Muscle of leg (tissue), 11 donors: ENCODE data around the gene HOXB6. TPM values are rescaled to one million over a fixed set of nuclear protein-coding genes. Genes with fewer than 3 reads are reported as not detected.

Source experiments
- DNase-seq: peaks from one replicate; pipeline ENCODE4 v3.0.0; 2013
- H3K27ac ChIP-seq: one replicate; pipeline ENCODE4 v1.5.1; 2013; ENCODE audit warnings: mild to moderate bottlenecking, low read length, control low read depth
- H3K27me3 ChIP-seq: one replicate; pipeline ENCODE4 v1.6.1; 2013; ENCODE audit warnings: low read length; ENCODE audit not compliant: control insufficient read depth, insufficient read depth
- H3K36me3 ChIP-seq: one replicate; pipeline ENCODE4 v1.6.1; 2013; ENCODE audit warnings: low read length; ENCODE audit not compliant: control insufficient read depth, insufficient read depth
- H3K4me1 ChIP-seq: one replicate; pipeline ENCODE4 v1.6.1; 2013; ENCODE audit warnings: low read length; ENCODE audit not compliant: control insufficient read depth, insufficient read depth
- H3K4me3 ChIP-seq: one replicate; pipeline ENCODE4 v1.5.1; 2013; ENCODE audit warnings: low read length, control low read depth
- H3K9me3 ChIP-seq: replicated peaks from 2 replicates; pipeline ENCODE4 v1.6.1; 2013; ENCODE audit warnings: low read depth, low read length; ENCODE audit not compliant: control insufficient read depth
- WGBS: methylation state at CpG from one replicate; pipeline ENCODE4 v1.1.5; 2013; ENCODE audit warnings: missing lambda C conversion rate; ENCODE audit not compliant: insufficient coverage; 5-methylcytosine and 5-hydroxymethylcytosine counted together
- polyA plus RNA-seq, 8 donors: library from polyadenylated mRNA; unstranded; fragments of 120-200 nt; gene quantifications; one replicate each; pipeline versions ENCODE4 v1.2.1 to v1.2.3, GENCODE V29; 2013; ENCODE audit warnings: inconsistent platforms in 1 of 8, low replicate concordance in 1 of 8; ENCODE audit not compliant: insufficient read length in 8 of 8, insufficient read depth in 1 of 8
- total RNA-seq: library from RNA; stranded (reverse); fragments of 120-200 nt; gene quantifications from one replicate; pipeline ENCODE4 v1.2.4, GENCODE V29; 2013

HOXB6 gene
- total and polyA plus RNA-seq, 9 donors, result 0.84 to 1.7 (median 1.2) TPM

- Histone ChIP-seq H3K27ac (peak within 1 kb of the TSS; percentile 70), H3K9me3 (no peaks in the 10 kb centered on the region), H3K4me3 (peak within 1 kb of the TSS; percentile 32), H3K36me3 (no peaks in the 10 kb centered on the region), H3K4me1 (peaks cover 27% of the 10 kb centered on the region), H3K27me3 (peaks cover 98% of the 10 kb centered on the region)
- DNase-seq, result no peak
- WGBS, result 2% methylated on average over 46 of the region's 50 CpGs
Observed at GRCh38 chr17:48593126-48593829, 11.5 kb downstream of the HOXB6 start, which contains the start of gene HOXB5. Gene HOXB5 (minus strand): TSS chr17:48593779. CDS start chr17:48593682, 97 bp downstream.

GRCh38 chr17:48592577-48592976 lies 12.2 kb downstream of the HOXB6 start:
- H3K27ac ChIP-seq, result no peak overlapping the region
- H3K4me1 ChIP-seq, result peaks cover 25% of the 10 kb centered on the region
- peaks cover 98% of the 10 kb centered on the region for H3K27me3 ChIP-seq
- WGBS, result 3% methylated on average over 11 of the region's 14 CpGs
- H3K36me3 ChIP-seq, result no peaks in the 10 kb centered on the region
- DNase-seq, result no peak
- no peaks in the 10 kb centered on the region for H3K9me3 ChIP-seq
- H3K4me3 ChIP-seq, result no peak overlapping the region

GRCh38 chr17:48592057-48592514 lies 12.7 kb downstream of the HOXB6 start:
- H3K27me3 ChIP-seq, result peaks cover 98% of the 10 kb centered on the region
- H3K4me1 ChIP-seq, result peaks cover 24% of the 10 kb centered on the region
- DNase-seq, result no peak
- no peak overlapping the region for H3K4me3 ChIP-seq
- no peaks in the 10 kb centered on the region for H3K9me3 ChIP-seq
- H3K27ac ChIP-seq, result no peak overlapping the region
- no peaks in the 10 kb centered on the region for H3K36me3 ChIP-seq
- WGBS, result 25% methylated on average over 25 of the region's 33 CpGs

- Histone ChIP-seq H3K9me3 (no peaks in the 10 kb centered on the region), H3K27ac (no peak overlapping the region), H3K36me3 (no peaks in the 10 kb centered on the region), H3K27me3 (peaks cover 98% of the 10 kb centered on the region), H3K4me1 (peaks cover 28% of the 10 kb centered on the region), H3K4me3 (no peak overlapping the region)
- no CpG with 5 or more reads among the region's 10 CpGs for WGBS
- no peak for DNase-seq
Observed at GRCh38 chr17:48591255-48592056, 13.3 kb downstream of the HOXB6 start.

GRCh38 chr17:48590607-48591161 lies 14.1 kb downstream of the HOXB6 start:
- Histone ChIP-seq H3K4me3 (no peak overlapping the region), H3K36me3 (no peaks in the 10 kb centered on the region), H3K27ac (no peak overlapping the region), H3K27me3 (peaks cover 98% of the 10 kb centered on the region), H3K4me1 (peaks cover 35% of the 10 kb centered on the region), H3K9me3 (no peaks in the 10 kb centered on the region)
- no peak for DNase-seq

- Histone ChIP-seq H3K27ac (no peak within 1 kb of the TSS), H3K4me3 (no peak within 1 kb of the TSS), H3K9me3 (no peaks in the 10 kb centered on the region), H3K27me3 (peaks cover 98% of the 10 kb centered on the region), H3K36me3 (no peaks in the 10 kb centered on the region), H3K4me1 (peaks cover 39% of the 10 kb centered on the region)
- no peak for DNase-seq
- WGBS, result 24% methylated on average over 3 of the region's 23 CpGs
Observed at GRCh38 chr17:48589831-48590606, 14.8 kb downstream of the HOXB6 start, which contains the start of gene HOXB3. Gene HOXB3 (minus strand): TSS chr17:48590241. CDS start chr17:48552474, 37,767 bp downstream.

- H3K27me3 ChIP-seq, result peaks cover 98% of the 10 kb centered on the region
- 6% methylated on average over 2 of the region's 10 CpGs for WGBS
- DNase-seq, result no peak
- no peaks in the 10 kb centered on the region for H3K36me3 ChIP-seq
- no peak overlapping the region for H3K27ac ChIP-seq
- peaks cover 39% of the 10 kb centered on the region for H3K4me1 ChIP-seq
- H3K4me3 ChIP-seq, result no peak overlapping the region
- no peaks in the 10 kb centered on the region for H3K9me3 ChIP-seq
Observed at GRCh38 chr17:48589060-48589830, 15.5 kb downstream of the HOXB6 start.

- peaks cover 95% of the 10 kb centered on the region for H3K27me3 ChIP-seq
- H3K9me3 ChIP-seq, result no peaks in the 10 kb centered on the region
- H3K36me3 ChIP-seq, result no peaks in the 10 kb centered on the region
- peaks cover 36% of the 10 kb centered on the region for H3K4me1 ChIP-seq
- no peak overlapping the region for H3K27ac ChIP-seq
- WGBS, result no CpG with 5 or more reads among the region's 2 CpGs
- H3K4me3 ChIP-seq, result no peak overlapping the region
- DNase-seq, result no peak
Observed at GRCh38 chr17:48588528-48588927, 16.3 kb downstream of the HOXB6 start.

GRCh38 chr17:48588074-48588415 lies 16.7 kb downstream of the HOXB6 start:
- DNase-seq, result no peak
- H3K36me3 ChIP-seq, result no peaks in the 10 kb centered on the region
- no peak overlapping the region for H3K4me3 ChIP-seq
- H3K27ac ChIP-seq, result peak overlapping the region; percentile 29
- peaks cover 95% of the 10 kb centered on the region for H3K27me3 ChIP-seq
- 50% methylated on average over 1 of the region's 2 CpGs for WGBS
- H3K9me3 ChIP-seq, result no peaks in the 10 kb centered on the region
- H3K4me1 ChIP-seq, result peaks cover 31% of the 10 kb centered on the region
